Lower leg skin (tissue), 3 donors: Measurements from ENCODE around the gene PCSK6.

Experiments used
- POLR2A ChIP-seq, 2 donors: fragments of 450-650 bp; IDR thresholded peaks; one replicate each; pipeline ENCODE4 v1.6.1; 2016 to 2017; ENCODE audit warnings: antibody characterized with exemption in 2 of 2, mild to moderate bottlenecking in 1 of 2, moderate library complexity in 1 of 2
- TF ChIP-seq, protein P1 (sequence below), 3 donors: fragments of 450-650 bp; IDR thresholded peaks; one replicate each; pipeline ENCODE4 v1.5.1; 2016; ENCODE audit warnings: antibody characterized with exemption in 3 of 3, mild to moderate bottlenecking in 3 of 3, moderate library complexity in 2 of 3

- TF ChIP-seq, protein P1, sequence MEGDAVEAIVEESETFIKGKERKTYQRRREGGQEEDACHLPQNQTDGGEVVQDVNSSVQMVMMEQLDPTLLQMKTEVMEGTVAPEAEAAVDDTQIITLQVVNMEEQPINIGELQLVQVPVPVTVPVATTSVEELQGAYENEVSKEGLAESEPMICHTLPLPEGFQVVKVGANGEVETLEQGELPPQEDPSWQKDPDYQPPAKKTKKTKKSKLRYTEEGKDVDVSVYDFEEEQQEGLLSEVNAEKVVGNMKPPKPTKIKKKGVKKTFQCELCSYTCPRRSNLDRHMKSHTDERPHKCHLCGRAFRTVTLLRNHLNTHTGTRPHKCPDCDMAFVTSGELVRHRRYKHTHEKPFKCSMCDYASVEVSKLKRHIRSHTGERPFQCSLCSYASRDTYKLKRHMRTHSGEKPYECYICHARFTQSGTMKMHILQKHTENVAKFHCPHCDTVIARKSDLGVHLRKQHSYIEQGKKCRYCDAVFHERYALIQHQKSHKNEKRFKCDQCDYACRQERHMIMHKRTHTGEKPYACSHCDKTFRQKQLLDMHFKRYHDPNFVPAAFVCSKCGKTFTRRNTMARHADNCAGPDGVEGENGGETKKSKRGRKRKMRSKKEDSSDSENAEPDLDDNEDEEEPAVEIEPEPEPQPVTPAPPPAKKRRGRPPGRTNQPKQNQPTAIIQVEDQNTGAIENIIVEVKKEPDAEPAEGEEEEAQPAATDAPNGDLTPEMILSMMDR (IDR thresholded peaks at IDR 0.05) = no peak
- no peak for TF ChIP-seq POLR2A (IDR thresholded peaks at IDR 0.05)
These were observed 234.5 kb downstream of the PCSK6 start for GRCh38 chr15:101255051-101255395.
